Psoas muscle (tissue), 8 donors: ENCODE data around the gene TPCN1. TPM values are rescaled to one million over a fixed set of nuclear protein-coding genes. Genes with fewer than 3 reads are reported as not detected.

ENCODE experiments used
- ATAC-seq, 4 donors: fragments of 200-7000 bp; cut with Tn5 transposase; one replicate each; pipeline ENCODE4 v1.9.1; 2020; ENCODE audit warnings: moderate library complexity in 3 of 4, mild to moderate bottlenecking in 2 of 4
- DNase-seq, 2 donors: peaks; one replicate each; pipeline ENCODE4 v3.0.0-alpha.2; 2020
- H3K27ac ChIP-seq: fragments of 200-600 bp; one replicate; pipeline ENCODE4 v1.8.0; 2022
- H3K27me3 ChIP-seq, 3 donors: fragments of 200-600 bp in 1 of 3; one replicate each; pipeline versions ENCODE4 v1.6.1 to v1.8.0; 2013 to 2022; ENCODE audit warnings: low read length in 2 of 3, mild to moderate bottlenecking in 2 of 3, moderate library complexity in 1 of 3; ENCODE audit not compliant: insufficient read depth in 3 of 3
- H3K36me3 ChIP-seq, 2 donors: fragments of 200-600 bp in 1 of 2; one replicate each; pipeline versions ENCODE4 v1.6.1 to v1.8.0; 2013 to 2022; ENCODE audit warnings: low read depth in 1 of 2, mild to moderate bottlenecking in 1 of 2, moderate library complexity in 1 of 2; ENCODE audit not compliant: insufficient read depth in 1 of 2
- H3K4me1 ChIP-seq: fragments of 200-600 bp; one replicate; pipeline ENCODE4 v1.8.0; 2022
- H3K4me3 ChIP-seq: fragments of 200-600 bp; one replicate; pipeline ENCODE4 v1.8.0; 2022; ENCODE audit warnings: mild to moderate bottlenecking
- H3K9me3 ChIP-seq: fragments of 200-600 bp; one replicate; pipeline ENCODE4 v1.8.0; 2022
- CTCF ChIP-seq: fragments of 200-600 bp; IDR thresholded peaks from one replicate; pipeline ENCODE4 v1.8.0; 2022; ENCODE audit warnings: antibody characterized with exemption
- WGBS, 3 donors: extraction: QIAGEN DNeasy Blood & Tissue Kit; methylation state at CpG; one replicate each; pipeline versions ENCODE4 v1.1.6 to v1.1.7; 2013; 5-methylcytosine and 5-hydroxymethylcytosine counted together
- intact Hi-C, 2 donors: fragments of 100-400 bp; cut with DNase I; formaldehyde crosslinking; loops; one replicate each; pipeline versions ENCODE4 v1.11.0 to v1.14.2; 2022
- polyA plus RNA-seq, 3 donors: library from polyadenylated mRNA; stranded (reverse); fragments of 200-250 nt; gene quantifications; one replicate each; pipeline ENCODE4 v1.2.3, GENCODE V29; 2013
- total RNA-seq, 4 donors: library from RNA; stranded (reverse); fragmentation: NEBNext Ultra II Directional in 2 of 4; extraction: Animal tissue kit (Norgen Biotek cat#: 25700) in 2 of 4; gene quantifications; one replicate each; pipeline versions ENCODE4 v1.2.1 to v1.2.4, GENCODE V29; 2021 to 2023
- donor health status: healthy with polysubstance abuse.
- donor health status: DM: no; HTN: no; CAD: no; lungs with moderate emphysema.
- donor health status: Bipolar disorder and iron deficiency.
- donor health status: healthy.
- donor health status: DM: yes; HTN: yes; CAD: no.
- donor health status: DM: no; HTN: no; CAD: no.
- donor health status: DM: no; HTN: no; CAD: no.
- donor health status: DM: yes; HTN: yes; CAD: no.

TPCN1 gene
- total and polyA plus RNA-seq, 7 donors, result 7.6 to 36.2 (median 25.2) TPM

DNA sequence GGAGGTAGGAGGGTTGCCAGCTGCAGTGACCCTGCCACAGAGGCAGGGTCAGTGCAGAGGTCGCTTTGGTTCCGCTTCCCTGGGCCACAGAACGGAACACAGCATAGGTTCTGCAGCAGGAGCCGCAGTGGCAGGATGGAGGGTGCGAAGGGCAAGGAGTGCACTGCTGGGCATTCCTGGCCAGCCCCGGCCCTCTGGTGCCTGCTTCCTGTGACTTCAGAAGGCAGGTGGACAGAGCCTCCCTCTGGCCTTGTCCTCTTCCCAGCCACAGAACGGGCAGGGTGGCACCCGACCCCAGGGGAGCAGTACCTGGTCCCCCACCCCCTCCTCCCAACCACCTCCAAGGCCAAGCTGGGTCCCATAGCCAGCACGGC lies 75.9 kb downstream of the TPCN1 start:
- Histone ChIP-seq H3K27ac (peak overlapping the region; percentile 9), H3K27me3 (no peaks in the 10 kb centered on the region), H3K4me1 (peaks cover 23% of the 10 kb centered on the region), H3K4me3 (no peak overlapping the region), H3K36me3 (peaks cover 0 to 62% of the 10 kb centered on the region in 2 donors), H3K9me3 (no peaks in the 10 kb centered on the region)
- 63 to 78% (median 66%) methylated on average over 9 of the region's 9 CpGs for WGBS, 3 donors
- DNase-seq (peak in 1 of 2 donors; percentile 15), ATAC-seq (peak in 1 of 4 donors; percentile 12)
- TF ChIP-seq CTCF, result no peak
- intact Hi-C loops, result no loop called here

GRCh38 chr12:113297621-113298471 lies 76.6 kb downstream of the TPCN1 start:
- ATAC-seq (peak in 1 of 4 donors; percentile 11), DNase-seq (peak in 1 of 2 donors; percentile 14)
- WGBS, 3 donors, result 75 to 87% (median 77%) methylated on average over 13 of the region's 13 CpGs
- Histone ChIP-seq H3K27ac (peak overlapping the region; percentile 82), H3K36me3 (peaks cover 0 to 59% of the 10 kb centered on the region in 2 donors), H3K9me3 (no peaks in the 10 kb centered on the region), H3K4me3 (no peak overlapping the region), H3K27me3 (no peaks in the 10 kb centered on the region), H3K4me1 (peaks cover 23% of the 10 kb centered on the region)
- intact Hi-C loops, result no loop called here
- TF ChIP-seq CTCF, result no peak

DNA sequence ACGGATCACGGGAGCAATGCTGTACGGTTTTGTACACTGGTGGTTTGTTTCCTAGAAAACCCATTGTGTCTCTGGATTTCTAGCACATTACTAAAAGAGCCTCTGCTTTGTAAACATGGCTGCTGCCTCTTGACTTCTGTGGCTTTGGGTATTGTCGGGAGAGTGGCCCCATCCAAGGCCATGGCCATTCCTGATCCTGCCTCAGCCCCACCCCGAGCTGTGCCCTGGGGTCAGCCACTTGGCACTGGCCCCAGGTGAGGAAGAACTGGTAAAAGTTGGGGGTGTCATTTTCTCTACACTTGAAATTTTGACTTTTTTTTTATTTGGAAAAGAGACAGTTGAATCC lies 77.2 kb downstream of the TPCN1 start:
- no peak overlapping the region for H3K4me3 ChIP-seq
- intact Hi-C loops, result no loop called here
- no peaks in the 10 kb centered on the region for H3K27me3 ChIP-seq
- 51 to 75% (median 60%) methylated on average over 5 of the region's 5 CpGs for WGBS, 3 donors
- DNase-seq, result peak in 1 of 2 donors; percentile 12
- ATAC-seq, result peak in 2 of 4 donors; percentile 3
- no peaks in the 10 kb centered on the region for H3K9me3 ChIP-seq
- peaks cover 0 to 57% of the 10 kb centered on the region in 2 donors for H3K36me3 ChIP-seq
- peak overlapping the region; percentile 82 for H3K27ac ChIP-seq
- peaks cover 23% of the 10 kb centered on the region for H3K4me1 ChIP-seq
- no peak for TF ChIP-seq CTCF

- Histone ChIP-seq H3K36me3 (peaks cover 0 to 55% of the 10 kb centered on the region in 2 donors), H3K27ac (peak overlapping the region; percentile 82), H3K27me3 (no peaks in the 10 kb centered on the region), H3K9me3 (no peaks in the 10 kb centered on the region), H3K4me3 (no peak overlapping the region), H3K4me1 (peaks cover 23% of the 10 kb centered on the region)
- DNase-seq (peak; percentile 67 to 89), ATAC-seq (peak; percentile 61 to 81 (median 74))
- TF ChIP-seq CTCF, result peak; percentile 12
- intact Hi-C loops, result no loop called here
- WGBS, 3 donors, result 19 to 33% (median 26%) methylated on average over 20 of the region's 20 CpGs
These were observed 77.7 kb downstream of the TPCN1 start for GRCh38 chr12:113298861-113299545.
